HG02610 (cell line): ENCODE data around the gene CTSS.
"Not testable (repeated sequence)": the region's sequence is repeated elsewhere in the genome, so short reads cannot be mapped to it uniquely, and the experiment has no call there.

Source experiments
- ATAC-seq: cut with Tn5 transposase; IDR thresholded peaks from one replicate; pipeline ENCODE4 v1.9.1; 2021; ENCODE audit warnings: mild to moderate bottlenecking, moderate library complexity; ENCODE audit not compliant: unreplicated experiment

The CTSS gene

GRCh38 chr1:150775931-150776505 is 10.4 kb upstream of the CTSS start:
- ATAC-seq, result not testable (repeated sequence)

GRCh38 chr1:150775276-150775675 is 9.7 kb upstream of the CTSS start:
- no peak for ATAC-seq

- ATAC-seq, result no peak
These were observed 6.7 kb upstream of the CTSS start for GRCh38 chr1:150772326-150772725.

- ATAC-seq, result not testable (repeated sequence)
These were observed 2.1 kb upstream of the CTSS start for GRCh38 chr1:150767704-150768103.

- peak; percentile 9 for ATAC-seq
These were observed 361 bp upstream of the CTSS start for GRCh38 chr1:150765977-150766301.

GRCh38 chr1:150764617-150765101 is 919 bp downstream of the CTSS start:
- peak; percentile 35 for ATAC-seq

GRCh38 chr1:150763018-150763417 is 2.6 kb downstream of the CTSS start:
- ATAC-seq, result no peak

GRCh38 chr1:150762552-150762951 is 3.0 kb downstream of the CTSS start:
- no peak for ATAC-seq

- no peak for ATAC-seq
These were observed 3.8 kb downstream of the CTSS start for GRCh38 chr1:150761801-150762200.

- no peak for ATAC-seq
These were observed 5.6 kb downstream of the CTSS start for GRCh38 chr1:150760013-150760412.

GRCh38 chr1:150753416-150753815 is 12.2 kb downstream of the CTSS start:
- no peak for ATAC-seq

GRCh38 chr1:150751443-150751842 is 14.1 kb downstream of the CTSS start:
- no peak for ATAC-seq

- ATAC-seq, result no peak
These were observed 15.8 kb downstream of the CTSS start for GRCh38 chr1:150749720-150750311.

- ATAC-seq, result no peak
These were observed 16.5 kb downstream of the CTSS start for GRCh38 chr1:150748878-150749719.

- no peak for ATAC-seq
These were observed 35.4 kb downstream of the CTSS start for GRCh38 chr1:150730130-150730721.

- ATAC-seq, result no peak
These were observed 41.2 kb downstream of the CTSS start for GRCh38 chr1:150724336-150724735.

- no peak for ATAC-seq
These were observed 44.9 kb downstream of the CTSS start, which contains the start of gene HORMAD1 for GRCh38 chr1:150720703-150721102. Gene HORMAD1 (minus strand): TSS chr1:150720895. CDS start chr1:150719505, 1,390 bp downstream.

GRCh38 chr1:150720098-150720497 is 45.5 kb downstream of the CTSS start:
- ATAC-seq, result no peak

GRCh38 chr1:150718225-150718891 is 47.2 kb downstream of the CTSS start:
- no peak for ATAC-seq

- not testable (repeated sequence) for ATAC-seq
These were observed 56.5 kb downstream of the CTSS start for GRCh38 chr1:150709031-150709430.

GRCh38 chr1:150708595-150708994 is 57.0 kb downstream of the CTSS start:
- peak; percentile 84 for ATAC-seq
